ENCODE results near the gene TMEM18.

- TF ChIP-seq POLR2A (IDR thresholded peaks at IDR 0.05): no peak
- TF ChIP-seq CTCF (IDR thresholded peaks at IDR 0.05): no peak
Observed at GRCh38 chr2:682226-682625, 5.0 kb upstream of the TMEM18 start.

Data from heart left ventricle (tissue), 13 donors.